Measurements from ENCODE around the gene DDX10. TPM values are rescaled to one million over a fixed set of nuclear protein-coding genes. Genes with fewer than 3 reads are reported as not detected.

The DDX10 gene
- total and polyA plus RNA-seq, 4 donors = 8.0 to 11.8 (median 9.0) TPM

DNA sequence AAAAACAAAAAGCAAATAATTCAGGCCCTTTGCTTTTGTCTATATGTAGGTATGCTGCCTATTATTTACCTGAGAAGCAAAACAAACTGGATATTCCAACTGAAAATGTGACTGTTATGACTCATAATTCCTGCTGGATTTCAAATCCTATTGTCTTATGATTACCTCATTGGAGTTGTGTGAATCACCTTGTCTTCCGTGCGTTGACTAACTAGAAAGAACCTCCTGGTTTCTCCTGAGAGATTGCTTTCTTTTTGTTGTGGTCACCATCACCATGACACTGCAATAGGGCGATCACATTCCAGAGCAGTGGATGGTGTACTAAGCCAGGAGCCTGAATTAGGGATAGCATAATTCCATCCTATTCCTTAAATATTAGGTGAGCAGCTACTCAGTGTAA is 48.3 kb upstream of the DDX10 start:
- TF ChIP-seq GABPA (IDR thresholded peaks at IDR 0.05 in 1 of 2, conservative IDR thresholded peaks at IDR 0.05 in 1 of 2) (no peak), RXRA (IDR thresholded peaks at IDR 0.05) (no peak), EGR1 (IDR thresholded peaks at IDR 0.05; ENCODE audit: low read depth in 2 of 2) (no peak), HNF4G (IDR thresholded peaks at IDR 0.05) (no peak), NR2F2 (IDR thresholded peaks at IDR 0.05) (no peak), JUND (IDR thresholded peaks at IDR 0.05) (no peak), SP1 (IDR thresholded peaks at IDR 0.05) (no peak), FOXA1 (IDR thresholded peaks at IDR 0.05) (no peak)
- TF ChIP-seq, protein P1, sequence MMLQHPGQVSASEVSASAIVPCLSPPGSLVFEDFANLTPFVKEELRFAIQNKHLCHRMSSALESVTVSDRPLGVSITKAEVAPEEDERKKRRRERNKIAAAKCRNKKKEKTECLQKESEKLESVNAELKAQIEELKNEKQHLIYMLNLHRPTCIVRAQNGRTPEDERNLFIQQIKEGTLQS (IDR thresholded peaks at IDR 0.05) = no peak
- TF ChIP-seq, protein P2, sequence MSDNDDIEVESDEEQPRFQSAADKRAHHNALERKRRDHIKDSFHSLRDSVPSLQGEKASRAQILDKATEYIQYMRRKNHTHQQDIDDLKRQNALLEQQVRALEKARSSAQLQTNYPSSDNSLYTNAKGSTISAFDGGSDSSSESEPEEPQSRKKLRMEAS (IDR thresholded peaks at IDR 0.05) = no peak
- TF ChIP-seq, protein P3, sequence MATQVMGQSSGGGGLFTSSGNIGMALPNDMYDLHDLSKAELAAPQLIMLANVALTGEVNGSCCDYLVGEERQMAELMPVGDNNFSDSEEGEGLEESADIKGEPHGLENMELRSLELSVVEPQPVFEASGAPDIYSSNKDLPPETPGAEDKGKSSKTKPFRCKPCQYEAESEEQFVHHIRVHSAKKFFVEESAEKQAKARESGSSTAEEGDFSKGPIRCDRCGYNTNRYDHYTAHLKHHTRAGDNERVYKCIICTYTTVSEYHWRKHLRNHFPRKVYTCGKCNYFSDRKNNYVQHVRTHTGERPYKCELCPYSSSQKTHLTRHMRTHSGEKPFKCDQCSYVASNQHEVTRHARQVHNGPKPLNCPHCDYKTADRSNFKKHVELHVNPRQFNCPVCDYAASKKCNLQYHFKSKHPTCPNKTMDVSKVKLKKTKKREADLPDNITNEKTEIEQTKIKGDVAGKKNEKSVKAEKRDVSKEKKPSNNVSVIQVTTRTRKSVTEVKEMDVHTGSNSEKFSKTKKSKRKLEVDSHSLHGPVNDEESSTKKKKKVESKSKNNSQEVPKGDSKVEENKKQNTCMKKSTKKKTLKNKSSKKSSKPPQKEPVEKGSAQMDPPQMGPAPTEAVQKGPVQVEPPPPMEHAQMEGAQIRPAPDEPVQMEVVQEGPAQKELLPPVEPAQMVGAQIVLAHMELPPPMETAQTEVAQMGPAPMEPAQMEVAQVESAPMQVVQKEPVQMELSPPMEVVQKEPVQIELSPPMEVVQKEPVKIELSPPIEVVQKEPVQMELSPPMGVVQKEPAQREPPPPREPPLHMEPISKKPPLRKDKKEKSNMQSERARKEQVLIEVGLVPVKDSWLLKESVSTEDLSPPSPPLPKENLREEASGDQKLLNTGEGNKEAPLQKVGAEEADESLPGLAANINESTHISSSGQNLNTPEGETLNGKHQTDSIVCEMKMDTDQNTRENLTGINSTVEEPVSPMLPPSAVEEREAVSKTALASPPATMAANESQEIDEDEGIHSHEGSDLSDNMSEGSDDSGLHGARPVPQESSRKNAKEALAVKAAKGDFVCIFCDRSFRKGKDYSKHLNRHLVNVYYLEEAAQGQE (IDR thresholded peaks at IDR 0.05) = no peak
- TF ChIP-seq, protein P4, sequence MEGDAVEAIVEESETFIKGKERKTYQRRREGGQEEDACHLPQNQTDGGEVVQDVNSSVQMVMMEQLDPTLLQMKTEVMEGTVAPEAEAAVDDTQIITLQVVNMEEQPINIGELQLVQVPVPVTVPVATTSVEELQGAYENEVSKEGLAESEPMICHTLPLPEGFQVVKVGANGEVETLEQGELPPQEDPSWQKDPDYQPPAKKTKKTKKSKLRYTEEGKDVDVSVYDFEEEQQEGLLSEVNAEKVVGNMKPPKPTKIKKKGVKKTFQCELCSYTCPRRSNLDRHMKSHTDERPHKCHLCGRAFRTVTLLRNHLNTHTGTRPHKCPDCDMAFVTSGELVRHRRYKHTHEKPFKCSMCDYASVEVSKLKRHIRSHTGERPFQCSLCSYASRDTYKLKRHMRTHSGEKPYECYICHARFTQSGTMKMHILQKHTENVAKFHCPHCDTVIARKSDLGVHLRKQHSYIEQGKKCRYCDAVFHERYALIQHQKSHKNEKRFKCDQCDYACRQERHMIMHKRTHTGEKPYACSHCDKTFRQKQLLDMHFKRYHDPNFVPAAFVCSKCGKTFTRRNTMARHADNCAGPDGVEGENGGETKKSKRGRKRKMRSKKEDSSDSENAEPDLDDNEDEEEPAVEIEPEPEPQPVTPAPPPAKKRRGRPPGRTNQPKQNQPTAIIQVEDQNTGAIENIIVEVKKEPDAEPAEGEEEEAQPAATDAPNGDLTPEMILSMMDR (IDR thresholded peaks at IDR 0.05; ENCODE audit: low read depth, low read length, missing input control) = no peak
- TF ChIP-seq, protein P5, sequence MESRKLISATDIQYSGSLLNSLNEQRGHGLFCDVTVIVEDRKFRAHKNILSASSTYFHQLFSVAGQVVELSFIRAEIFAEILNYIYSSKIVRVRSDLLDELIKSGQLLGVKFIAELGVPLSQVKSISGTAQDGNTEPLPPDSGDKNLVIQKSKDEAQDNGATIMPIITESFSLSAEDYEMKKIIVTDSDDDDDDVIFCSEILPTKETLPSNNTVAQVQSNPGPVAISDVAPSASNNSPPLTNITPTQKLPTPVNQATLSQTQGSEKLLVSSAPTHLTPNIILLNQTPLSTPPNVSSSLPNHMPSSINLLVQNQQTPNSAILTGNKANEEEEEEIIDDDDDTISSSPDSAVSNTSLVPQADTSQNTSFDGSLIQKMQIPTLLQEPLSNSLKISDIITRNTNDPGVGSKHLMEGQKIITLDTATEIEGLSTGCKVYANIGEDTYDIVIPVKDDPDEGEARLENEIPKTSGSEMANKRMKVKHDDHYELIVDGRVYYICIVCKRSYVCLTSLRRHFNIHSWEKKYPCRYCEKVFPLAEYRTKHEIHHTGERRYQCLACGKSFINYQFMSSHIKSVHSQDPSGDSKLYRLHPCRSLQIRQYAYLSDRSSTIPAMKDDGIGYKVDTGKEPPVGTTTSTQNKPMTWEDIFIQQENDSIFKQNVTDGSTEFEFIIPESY (IDR thresholded peaks at IDR 0.05) = no peak
- Histone ChIP-seq H3K27ac (ENCODE audit: low read depth in 1 of 2, low read length in 2 of 2) (no peak overlapping the region), H3K36me3 (ENCODE audit: control insufficient read depth in 4 of 4, insufficient read depth in 3 of 4, low read depth in 1 of 4, low read length in 3 of 4) (peaks cover 0 to under 1% (median 0%) of the 10 kb centered on the region in 4 donors), H3K9me3 (ENCODE audit: control insufficient read depth in 4 of 4, low read length in 3 of 4) (no peaks in the 10 kb centered on the region), H3K4me1 (ENCODE audit: control insufficient read depth in 4 of 4, insufficient read depth in 4 of 4, low read length in 3 of 4) (no peaks in the 10 kb centered on the region), H3K4me3 (ENCODE audit: low read depth in 1 of 3, low read length in 3 of 3) (no peak overlapping the region), H3K27me3 (ENCODE audit: control insufficient read depth in 4 of 4, insufficient read depth in 4 of 4, low read length in 3 of 4) (no peaks in the 10 kb centered on the region), H3K9ac (ENCODE audit: low read depth in 1 of 2, low read length in 2 of 2) (no peak overlapping the region)
- WGBS = 94% methylated on average over 3 of the region's 3 CpGs
- no peak for DNase-seq (ENCODE audit: low spot score)

DNA sequence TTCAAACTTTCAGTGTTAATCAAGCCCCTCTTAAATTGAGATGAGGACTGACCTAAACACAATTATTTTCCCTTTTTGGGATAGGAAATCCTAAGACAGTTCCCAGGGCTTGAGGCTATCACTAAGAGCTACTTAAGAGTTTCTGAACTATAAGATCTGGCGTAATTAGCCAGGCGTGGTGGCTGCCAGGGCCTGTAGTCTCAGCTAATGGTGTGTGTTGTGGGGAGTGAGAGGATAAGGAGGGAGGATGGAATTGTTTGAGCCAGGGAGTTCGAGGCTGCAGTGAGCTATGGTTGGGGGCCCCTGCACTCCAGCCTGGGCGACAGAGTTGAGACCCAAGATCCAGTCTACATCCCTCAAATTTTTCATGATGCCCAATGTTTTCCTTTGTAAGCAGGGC is 47.8 kb upstream of the DDX10 start:
- no peaks in the 10 kb centered on the region for H3K27me3 ChIP-seq (ENCODE audit: control insufficient read depth in 4 of 4, insufficient read depth in 4 of 4, low read length in 3 of 4)
- H3K36me3 ChIP-seq (ENCODE audit: control insufficient read depth in 4 of 4, insufficient read depth in 3 of 4, low read depth in 1 of 4, low read length in 3 of 4) = peaks cover 0 to 2% (median 0%) of the 10 kb centered on the region in 4 donors
- WGBS = 80% methylated on average over 4 of the region's 4 CpGs
- no peak overlapping the region for H3K9ac ChIP-seq (ENCODE audit: low read depth in 1 of 2, low read length in 2 of 2)
- DNase-seq (ENCODE audit: low spot score) = no peak
- no peaks in the 10 kb centered on the region for H3K9me3 ChIP-seq (ENCODE audit: control insufficient read depth in 4 of 4, low read length in 3 of 4)
- H3K4me3 ChIP-seq (ENCODE audit: low read depth in 1 of 3, low read length in 3 of 3) = no peak overlapping the region
- no peak for TF ChIP-seq NR2F2 (IDR thresholded peaks at IDR 0.05)
- TF ChIP-seq FOXA2 (IDR thresholded peaks at IDR 0.05) = no peak
- TF ChIP-seq, protein P5 (IDR thresholded peaks at IDR 0.05) = no peak
- TF ChIP-seq HNF4G (IDR thresholded peaks at IDR 0.05) = no peak
- TF ChIP-seq JUND (IDR thresholded peaks at IDR 0.05) = no peak
- TF ChIP-seq, protein P2 (IDR thresholded peaks at IDR 0.05) = no peak
- no peak overlapping the region for H3K27ac ChIP-seq (ENCODE audit: low read depth in 1 of 2, low read length in 2 of 2)
- H3K4me1 ChIP-seq (ENCODE audit: control insufficient read depth in 4 of 4, insufficient read depth in 4 of 4, low read length in 3 of 4) = no peaks in the 10 kb centered on the region
